Vagina (tissue), 2 donors: ENCODE data around the gene MERTK.

Experiments
- CTCF ChIP-seq, 3 experiments: fragments of 450-650 bp in 2 of 3; fragments of 200-600 bp in 1 of 3; sonication (generic) in 1 of 3; IDR thresholded peaks; one replicate each; pipeline ENCODE4 v1.5.1; 2017 to 2019; ENCODE audit warnings: antibody characterized with exemption in 3 of 3, mild to moderate bottlenecking in 2 of 3, moderate library complexity in 2 of 3
- POLR2A ChIP-seq, 2 donors: fragments of 450-650 bp; IDR thresholded peaks; one replicate each; pipeline ENCODE4 v1.6.1; 2017; ENCODE audit warnings: antibody characterized with exemption in 2 of 2, mild to moderate bottlenecking in 2 of 2, moderate library complexity in 2 of 2
- POLR2AphosphoS5 ChIP-seq, 2 donors: sonication (generic); formaldehyde crosslinking; IDR thresholded peaks; one replicate each; pipeline ENCODE4 v1.9.0; 2017; ENCODE audit warnings: antibody characterized with exemption in 2 of 2, mild to moderate bottlenecking in 2 of 2, low read depth in 1 of 2; ENCODE audit not compliant: insufficient read depth in 1 of 2

GRCh38 chr2:112024231-112024630 is 125.8 kb downstream of the MERTK start:
- TF ChIP-seq CTCF (IDR thresholded peaks at IDR 0.05) = no peak
- no peak for TF ChIP-seq POLR2AphosphoS5 (IDR thresholded peaks at IDR 0.05; ENCODE audit: insufficient read depth in 1 of 2, low read depth in 1 of 2)
- no peak for TF ChIP-seq POLR2A (IDR thresholded peaks at IDR 0.05)
